NT2/D1 (cell line): ENCODE results near the gene CRAT.

Source experiments
- YY1 ChIP-seq: IDR thresholded peaks from 2 replicates; pipeline ENCODE4 v1.6.1; 2011; ENCODE audit not compliant: insufficient read length, insufficient read depth
- ZNF274 ChIP-seq: IDR thresholded peaks from 2 replicates; pipeline ENCODE4 v1.6.1; 2011; ENCODE audit warnings: mild to moderate bottlenecking, low read depth, low read length

- no peak for TF ChIP-seq YY1
- TF ChIP-seq ZNF274: no peak
These were observed 29.1 kb downstream of the CRAT start for GRCh38 chr9:129081388-129081904.
